GM13976 (cell line): ENCODE data around the gene GRK1.
"Not testable (repeated sequence)": the region's sequence is repeated elsewhere in the genome, so short reads cannot be mapped to it uniquely, and the experiment has no call there.

Source experiments
- DNase-seq: peaks from one replicate; pipeline ENCODE4 v3.0.0; 2012; ENCODE audit warnings: low spot score
- in situ Hi-C: fragments of 300-500 bp; cut with MboI; formaldehyde crosslinking; loops from one replicate; pipeline ENCODE4 v1.12.0; 2022; ENCODE audit warnings: low sequenced_read_pairs, mixed read lengths, inconsistent platforms; ENCODE audit not compliant: unreplicated experiment
- TF ChIP-seq, protein P1 (sequence below): IDR thresholded peaks from 2 replicates; pipeline ENCODE4 v1.5.1; 2012; ENCODE audit warnings: borderline replicate concordance, mild to moderate bottlenecking; ENCODE audit not compliant: insufficient read depth; ENCODE audit errors: extremely low read depth, missing control alignments, control extremely low read depth

The GRK1 gene

DNA sequence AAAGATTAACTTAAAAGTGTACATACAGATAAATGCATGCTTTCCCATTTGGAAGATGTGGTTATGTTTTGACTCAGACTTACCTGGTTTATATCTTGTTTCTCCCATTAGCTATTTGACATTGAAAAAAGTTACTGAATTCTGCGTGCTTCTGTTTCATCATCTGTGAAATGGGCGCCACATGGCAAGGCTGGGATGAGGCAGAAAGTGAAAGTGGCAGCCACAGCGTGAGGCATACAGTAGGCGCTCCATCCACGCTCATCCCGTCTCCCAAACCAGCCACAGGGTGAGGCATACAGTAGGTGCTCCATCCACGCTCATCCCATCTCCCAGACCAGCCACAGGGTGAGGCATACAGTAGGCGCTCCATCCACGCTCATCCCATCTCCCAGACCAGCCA is 78.0 kb downstream of the GRK1 start:
- DNase-seq = no peak
- TF ChIP-seq, protein P1, sequence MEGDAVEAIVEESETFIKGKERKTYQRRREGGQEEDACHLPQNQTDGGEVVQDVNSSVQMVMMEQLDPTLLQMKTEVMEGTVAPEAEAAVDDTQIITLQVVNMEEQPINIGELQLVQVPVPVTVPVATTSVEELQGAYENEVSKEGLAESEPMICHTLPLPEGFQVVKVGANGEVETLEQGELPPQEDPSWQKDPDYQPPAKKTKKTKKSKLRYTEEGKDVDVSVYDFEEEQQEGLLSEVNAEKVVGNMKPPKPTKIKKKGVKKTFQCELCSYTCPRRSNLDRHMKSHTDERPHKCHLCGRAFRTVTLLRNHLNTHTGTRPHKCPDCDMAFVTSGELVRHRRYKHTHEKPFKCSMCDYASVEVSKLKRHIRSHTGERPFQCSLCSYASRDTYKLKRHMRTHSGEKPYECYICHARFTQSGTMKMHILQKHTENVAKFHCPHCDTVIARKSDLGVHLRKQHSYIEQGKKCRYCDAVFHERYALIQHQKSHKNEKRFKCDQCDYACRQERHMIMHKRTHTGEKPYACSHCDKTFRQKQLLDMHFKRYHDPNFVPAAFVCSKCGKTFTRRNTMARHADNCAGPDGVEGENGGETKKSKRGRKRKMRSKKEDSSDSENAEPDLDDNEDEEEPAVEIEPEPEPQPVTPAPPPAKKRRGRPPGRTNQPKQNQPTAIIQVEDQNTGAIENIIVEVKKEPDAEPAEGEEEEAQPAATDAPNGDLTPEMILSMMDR = no peak
- in situ Hi-C loops = no loop called here

DNA sequence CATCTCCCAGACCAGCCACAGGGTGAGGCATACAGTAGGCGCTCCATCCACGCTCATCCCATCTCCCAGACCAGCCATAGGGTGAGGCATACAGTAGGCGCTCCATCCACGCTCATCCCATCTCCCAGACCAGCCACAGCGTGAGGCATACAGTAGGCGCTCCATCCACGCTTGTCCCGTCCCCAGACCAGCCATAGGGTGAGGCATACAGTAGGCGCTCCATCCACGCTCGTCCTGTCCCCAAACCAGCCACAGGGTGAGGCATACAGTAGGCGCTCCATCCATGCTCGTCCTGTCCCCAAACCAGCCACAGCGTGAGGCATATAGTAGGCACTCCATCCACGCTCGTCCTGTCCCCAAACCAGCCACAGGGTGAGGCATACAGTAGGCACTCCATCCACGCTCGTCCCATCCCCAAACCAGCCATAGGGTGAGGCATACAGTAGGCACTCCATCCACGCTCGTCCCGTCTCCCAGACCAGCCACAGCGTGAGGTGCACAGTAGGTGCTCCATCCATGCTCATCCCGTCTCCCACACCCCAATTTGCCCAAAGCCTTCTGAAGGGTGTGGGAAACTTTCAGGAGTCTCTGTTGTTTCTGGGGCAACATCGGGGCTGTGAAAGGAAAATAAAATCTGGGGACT is 78.6 kb downstream of the GRK1 start:
- DNase-seq, in situ Hi-C loops: not testable (repeated sequence)

DNA sequence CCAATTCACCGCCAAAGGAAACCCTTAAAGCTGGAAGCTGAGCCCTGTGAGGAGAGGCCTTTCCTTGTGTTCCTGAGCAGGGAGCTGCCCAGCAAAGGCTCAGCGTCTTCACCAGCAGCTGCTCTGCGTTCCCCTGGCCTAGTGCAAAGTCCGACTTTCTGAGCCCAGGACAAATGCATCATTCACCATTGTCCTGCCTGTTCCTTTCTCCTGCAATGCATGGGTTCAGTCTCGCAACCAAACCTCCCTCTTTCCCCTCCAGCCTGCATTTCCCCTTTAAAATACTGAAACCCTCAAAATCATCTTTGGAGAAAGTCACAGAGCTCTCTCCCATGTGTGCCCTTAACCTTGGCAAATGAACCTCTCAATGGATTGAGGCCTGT is 79.1 kb downstream of the GRK1 start:
- TF ChIP-seq, protein P1 = no peak
- in situ Hi-C loops = no loop called here
- DNase-seq = no peak

DNA sequence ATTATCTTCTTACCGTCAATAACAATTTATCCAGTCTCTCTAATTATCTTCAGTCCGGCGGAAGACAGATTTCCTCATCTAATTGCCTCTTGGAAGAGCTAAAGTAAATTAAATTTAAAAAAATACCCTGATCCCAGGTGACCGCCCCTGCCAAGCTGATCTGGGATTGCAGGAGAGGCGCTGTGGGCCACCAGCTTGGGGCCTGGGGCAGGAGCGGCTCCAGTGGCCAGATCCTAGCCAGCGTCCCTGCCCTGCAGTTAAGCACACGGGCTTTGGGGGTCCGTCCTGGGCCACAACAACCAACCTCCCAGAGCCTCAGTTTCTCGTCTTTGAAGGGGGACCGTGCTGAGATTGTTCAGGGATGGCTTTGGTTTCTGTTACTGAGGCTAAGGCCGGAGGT is 79.7 kb downstream of the GRK1 start:
- DNase-seq = no peak
- TF ChIP-seq, protein P1 = no peak
- in situ Hi-C loops = no loop called here

DNA sequence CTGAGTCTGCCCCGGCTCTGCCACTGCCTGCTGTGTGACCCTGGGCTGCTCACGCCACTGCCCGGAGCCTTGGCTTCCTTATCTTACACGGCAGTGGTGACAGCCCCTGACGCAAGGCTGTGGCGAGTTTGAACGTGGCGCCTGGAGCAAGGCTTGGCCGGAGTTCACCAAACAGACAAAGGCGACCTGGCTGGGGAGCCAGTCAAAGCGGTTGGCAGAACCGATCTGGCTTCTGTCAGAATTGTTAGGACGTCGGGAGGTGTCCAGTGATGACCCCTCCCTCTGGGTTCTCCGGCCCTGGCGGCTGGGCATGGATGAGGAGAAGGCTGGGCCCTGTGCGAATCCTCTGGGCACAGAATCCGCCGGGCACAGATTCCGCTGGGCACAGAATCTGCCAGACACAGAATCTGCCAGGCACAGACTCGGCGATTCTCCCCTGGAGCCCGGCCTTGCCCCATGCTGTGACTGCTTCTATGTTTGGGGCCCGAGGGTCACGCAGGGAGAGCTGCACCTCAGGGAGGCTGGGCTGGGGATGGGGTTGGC is 80.3 kb downstream of the GRK1 start:
- in situ Hi-C loops = no loop called here
- TF ChIP-seq, protein P1 = no peak
- no peak for DNase-seq

DNA sequence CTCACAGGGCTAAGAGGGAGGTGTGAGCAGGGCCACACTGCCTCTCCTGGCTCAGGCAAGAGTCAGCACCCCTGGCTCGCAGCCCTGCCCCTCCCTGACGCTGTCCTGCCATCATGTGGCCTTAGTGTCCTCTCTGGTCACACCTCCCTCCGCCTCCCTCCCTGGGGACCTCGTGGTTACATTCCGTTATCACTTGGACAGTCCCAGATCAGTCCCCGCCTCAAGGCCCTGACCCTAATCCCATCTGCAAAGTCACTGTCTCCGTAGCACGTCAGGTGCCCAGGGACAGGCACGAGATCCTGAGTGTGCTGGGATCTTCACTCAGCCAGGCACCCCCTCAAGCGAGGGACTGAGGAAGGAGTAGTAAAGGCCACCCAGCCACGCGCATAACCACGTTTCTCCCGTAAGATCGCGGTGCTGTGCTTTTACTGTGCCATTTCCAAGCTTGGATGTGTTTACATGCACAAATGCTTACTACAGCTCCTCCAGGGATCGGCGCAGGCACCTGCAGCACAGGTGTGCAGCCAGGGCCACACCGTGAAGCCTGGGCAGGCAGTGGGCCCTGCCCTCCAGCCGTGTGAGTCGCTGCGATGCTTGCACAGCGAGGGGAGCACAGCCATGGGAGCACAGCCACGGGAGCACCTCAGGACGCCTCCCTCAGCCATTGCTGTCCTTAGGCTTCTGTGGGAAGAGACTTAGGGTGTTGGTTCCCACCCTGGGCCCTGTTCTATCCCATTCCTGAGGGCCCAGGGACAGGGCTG is 81.3 kb downstream of the GRK1 start:
- TF ChIP-seq, protein P1 = no peak
- in situ Hi-C loops = no loop called here
- DNase-seq = no peak

DNA sequence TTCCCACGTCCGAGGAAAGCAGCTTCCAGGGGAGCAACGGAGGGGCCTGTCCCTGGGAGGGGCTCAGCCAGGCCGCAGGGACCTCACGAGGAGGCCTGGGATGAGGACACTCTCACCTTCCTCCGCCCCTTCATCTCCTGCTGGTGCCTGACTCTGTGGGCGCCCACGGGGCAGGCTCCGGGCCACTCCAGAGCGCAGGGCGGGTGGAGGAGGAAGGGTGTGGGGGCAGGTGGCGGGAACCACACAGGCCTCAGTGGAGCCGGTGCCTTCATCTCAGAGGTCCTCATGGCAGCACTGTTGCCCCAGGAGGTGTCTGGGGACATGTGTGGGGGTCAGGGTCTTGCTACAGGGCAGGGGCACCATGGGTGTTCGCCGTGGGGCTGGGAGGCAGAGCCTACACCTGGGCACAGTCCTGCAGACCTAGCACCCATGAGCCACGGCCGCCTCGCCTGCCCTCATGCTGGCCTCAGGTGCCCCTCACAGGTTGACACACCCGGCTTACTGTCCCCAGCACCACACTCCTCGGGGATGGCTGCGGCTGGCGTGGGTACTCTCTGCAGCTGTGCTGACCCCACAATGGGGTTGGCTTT is 81.9 kb downstream of the GRK1 start:
- TF ChIP-seq, protein P1 = no peak
- in situ Hi-C loops = no loop called here
- no peak for DNase-seq
